AG04450 (cell line): ENCODE results near the gene PRRG1. TPM values are rescaled to one million over a fixed set of nuclear protein-coding genes. Genes with fewer than 3 reads are reported as not detected.

Experiments used
- CTCF ChIA-PET: fragments of 300-600, 350-600 bp; formaldehyde crosslinking; extraction: SDS; loops from one replicate; lab custom pipeline; 2022; ENCODE audit warnings: antibody characterized with exemption, inconsistent platforms; lab: Charles Lee
- POLR2A ChIA-PET: fragments of 350-600 bp; formaldehyde crosslinking; extraction: SDS; loops from one replicate; lab custom pipeline; 2021; ENCODE audit warnings: antibody characterized with exemption, inconsistent platforms; lab: Yijun Ruan, JAX
- DNase-seq: peaks from one replicate; pipeline ENCODE4 v3.0.0-alpha.2; 2011; ENCODE audit warnings: low read depth, low spot score
- H3K27ac ChIP-seq: one replicate; pipeline ENCODE4 v1.5.1; 2012; ENCODE audit warnings: low read depth, low read length, control low read depth
- H3K27me3 ChIP-seq: one replicate; pipeline ENCODE4 v1.6.0; 2012; ENCODE audit warnings: low read length; ENCODE audit not compliant: control insufficient read depth, insufficient read depth
- H3K4me3 ChIP-seq: 2 replicates; pipeline ENCODE4 v1.5.1; 2011; ENCODE audit warnings: mild to moderate bottlenecking, low read depth, low read length, control low read depth
- H3K9me3 ChIP-seq: 2 replicates; pipeline ENCODE4 v1.5.1; 2012; ENCODE audit warnings: low read length; ENCODE audit not compliant: control insufficient read depth, insufficient read depth
- polyA plus RNA-seq: library from polyadenylated mRNA; depleted of rRNA; stranded (reverse); fragments of >200 nt; gene quantifications from 2 replicates; pipeline ENCODE4 v1.2.3, GENCODE V29; 2011
- TF ChIP-seq, protein P1 (sequence below): IDR thresholded peaks from 2 replicates; pipeline ENCODE4 v1.5.1; 2011; ENCODE audit warnings: low read depth, low read length, control low read depth, inconsistent platforms

The PRRG1 gene
- polyA plus RNA-seq, 1 experiment = 39.3 TPM

DNA sequence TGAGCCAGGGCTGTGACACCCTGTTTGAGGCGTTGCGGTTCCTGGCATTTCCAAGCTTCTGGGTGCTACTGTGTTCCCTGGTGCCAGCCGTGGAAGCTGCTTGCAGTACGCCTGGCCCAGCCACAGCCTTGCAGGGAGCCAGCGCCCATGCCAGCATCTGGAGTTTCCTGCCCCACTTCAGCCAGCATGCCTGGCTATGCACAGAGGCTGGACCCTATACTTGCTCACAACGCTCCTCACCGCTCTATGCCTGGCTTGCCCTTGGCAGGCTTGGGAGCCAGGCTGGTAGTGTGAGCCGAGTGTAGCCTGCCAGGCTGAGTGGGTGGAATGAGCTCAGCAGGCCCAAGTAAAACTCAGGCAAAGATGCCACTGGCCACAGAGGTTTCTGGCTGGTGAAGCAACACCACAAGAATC, 22.4 kb downstream of the PRRG1 start:
- no peaks in the 10 kb centered on the region; the same call in 1 of the 2 replicates for H3K9me3 ChIP-seq
- H3K4me3 ChIP-seq = no peak overlapping the region
- TF ChIP-seq, protein P1, sequence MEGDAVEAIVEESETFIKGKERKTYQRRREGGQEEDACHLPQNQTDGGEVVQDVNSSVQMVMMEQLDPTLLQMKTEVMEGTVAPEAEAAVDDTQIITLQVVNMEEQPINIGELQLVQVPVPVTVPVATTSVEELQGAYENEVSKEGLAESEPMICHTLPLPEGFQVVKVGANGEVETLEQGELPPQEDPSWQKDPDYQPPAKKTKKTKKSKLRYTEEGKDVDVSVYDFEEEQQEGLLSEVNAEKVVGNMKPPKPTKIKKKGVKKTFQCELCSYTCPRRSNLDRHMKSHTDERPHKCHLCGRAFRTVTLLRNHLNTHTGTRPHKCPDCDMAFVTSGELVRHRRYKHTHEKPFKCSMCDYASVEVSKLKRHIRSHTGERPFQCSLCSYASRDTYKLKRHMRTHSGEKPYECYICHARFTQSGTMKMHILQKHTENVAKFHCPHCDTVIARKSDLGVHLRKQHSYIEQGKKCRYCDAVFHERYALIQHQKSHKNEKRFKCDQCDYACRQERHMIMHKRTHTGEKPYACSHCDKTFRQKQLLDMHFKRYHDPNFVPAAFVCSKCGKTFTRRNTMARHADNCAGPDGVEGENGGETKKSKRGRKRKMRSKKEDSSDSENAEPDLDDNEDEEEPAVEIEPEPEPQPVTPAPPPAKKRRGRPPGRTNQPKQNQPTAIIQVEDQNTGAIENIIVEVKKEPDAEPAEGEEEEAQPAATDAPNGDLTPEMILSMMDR = no peak
- ChIA-PET POLR2A (no interaction called here), CTCF (no interaction called here)
- no peak for DNase-seq
- no peak overlapping the region for H3K27ac ChIP-seq
- H3K27me3 ChIP-seq = no peaks in the 10 kb centered on the region

DNA sequence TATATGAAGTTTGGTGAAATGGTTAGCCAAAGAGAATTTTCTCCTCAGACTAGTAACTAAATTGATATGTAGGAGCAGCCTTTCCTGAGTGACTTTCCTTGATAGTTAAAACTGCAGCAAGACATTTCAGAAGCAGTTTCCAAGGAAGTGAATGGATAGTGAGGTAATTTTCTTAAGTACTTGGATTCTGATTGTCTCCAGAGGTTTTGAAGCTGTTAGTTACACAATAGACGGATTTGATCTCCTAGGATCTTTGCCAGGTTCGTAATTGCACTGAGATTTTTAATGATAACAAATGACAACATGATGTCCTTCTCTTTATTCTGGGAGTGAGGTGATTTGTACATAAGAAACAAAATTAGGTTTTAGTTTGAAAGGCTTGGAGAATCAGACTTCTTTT, 29.2 kb downstream of the PRRG1 start:
- no peak overlapping the region for H3K4me3 ChIP-seq
- TF ChIP-seq, protein P1 = no peak
- no peaks in the 10 kb centered on the region for H3K9me3 ChIP-seq
- no peak for DNase-seq
- no peak overlapping the region for H3K27ac ChIP-seq
- CTCF ChIA-PET = no interaction called here
- no peaks in the 10 kb centered on the region for H3K27me3 ChIP-seq
- POLR2A ChIA-PET = no interaction called here

DNA sequence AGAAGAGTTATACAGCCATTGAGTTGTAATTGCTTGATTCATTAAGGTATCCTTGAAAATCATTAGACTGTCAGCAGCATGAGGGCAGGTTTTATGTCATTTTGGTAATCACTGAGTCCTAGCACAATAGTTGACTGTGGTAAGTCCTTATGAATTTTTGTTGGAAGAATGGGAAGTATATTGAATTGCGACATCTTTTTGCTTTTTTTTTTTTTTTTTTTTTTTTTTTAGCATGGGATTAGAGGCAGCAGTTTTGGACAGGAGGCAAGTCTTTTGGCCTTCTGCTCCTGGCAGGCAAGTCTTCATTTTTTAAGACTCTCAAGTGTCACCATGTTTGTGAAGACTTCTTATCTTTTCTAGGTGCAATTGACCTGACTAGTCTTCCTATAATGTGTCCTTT, 29.7 kb downstream of the PRRG1 start:
- POLR2A ChIA-PET = no interaction called here
- Histone ChIP-seq H3K4me3 (no peak overlapping the region), H3K27ac (no peak overlapping the region), H3K27me3 (no peaks in the 10 kb centered on the region), H3K9me3 (no peaks in the 10 kb centered on the region)
- DNase-seq = no peak
- TF ChIP-seq, protein P1 = no peak
- CTCF ChIA-PET = no interaction called here

DNA sequence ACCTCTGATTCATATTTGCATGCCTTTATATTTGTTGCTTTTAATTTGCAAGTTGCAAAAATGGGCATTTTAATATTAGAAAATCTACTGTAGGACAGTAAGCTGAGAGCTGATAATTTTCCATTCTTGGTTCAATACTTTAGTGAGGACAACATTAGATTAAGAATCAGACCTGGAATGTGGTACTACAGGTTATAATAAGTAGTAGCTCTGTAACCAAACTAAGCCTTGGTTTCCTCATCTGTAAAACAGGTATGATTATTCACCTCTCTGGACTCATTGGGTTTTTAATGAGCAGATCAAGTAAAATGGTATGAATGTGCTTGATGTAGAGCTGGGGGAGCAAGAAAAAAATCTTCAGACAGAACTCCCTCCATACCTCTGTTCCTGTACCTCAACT, 31.1 kb downstream of the PRRG1 start:
- Histone ChIP-seq H3K4me3 (no peak overlapping the region), H3K27ac (no peak overlapping the region), H3K9me3 (no peaks in the 10 kb centered on the region), H3K27me3 (no peaks in the 10 kb centered on the region)
- POLR2A ChIA-PET = no interaction called here
- CTCF ChIA-PET = no interaction called here
- DNase-seq = no peak
- TF ChIP-seq, protein P1 = no peak

DNA sequence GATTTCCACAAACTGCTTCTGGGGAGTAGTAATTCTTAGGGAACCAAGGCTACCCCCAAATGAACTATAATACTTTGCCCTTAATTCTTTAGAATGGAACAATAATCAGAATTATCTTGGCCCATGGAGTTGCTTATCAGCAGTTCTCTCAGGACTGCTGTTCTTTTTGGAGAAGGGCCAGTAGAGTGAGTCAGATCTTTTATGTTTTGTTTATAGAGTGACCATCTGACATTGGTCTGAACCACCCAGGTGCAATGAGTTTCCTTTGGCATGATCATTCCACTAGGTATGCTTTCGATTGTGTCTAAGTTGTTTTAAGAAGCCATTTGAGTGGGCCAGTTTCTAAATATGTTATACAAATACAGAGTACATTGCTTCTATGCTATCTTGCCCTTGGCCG, 31.8 kb downstream of the PRRG1 start:
- Histone ChIP-seq H3K4me3 (no peak overlapping the region), H3K27me3 (no peaks in the 10 kb centered on the region), H3K9me3 (no peaks in the 10 kb centered on the region), H3K27ac (no peak overlapping the region)
- TF ChIP-seq, protein P1 = no peak
- ChIA-PET POLR2A (no interaction called here), CTCF (no interaction called here)
- DNase-seq = peak; percentile 15
